GM18870 (cell line): ENCODE measurements around the gene VSNL1.

Experiments used
- ATAC-seq: cut with Tn5 transposase; IDR thresholded peaks from one replicate; pipeline ENCODE4 v1.9.1; 2021; ENCODE audit warnings: moderate library complexity; ENCODE audit not compliant: unreplicated experiment

Gene VSNL1

DNA sequence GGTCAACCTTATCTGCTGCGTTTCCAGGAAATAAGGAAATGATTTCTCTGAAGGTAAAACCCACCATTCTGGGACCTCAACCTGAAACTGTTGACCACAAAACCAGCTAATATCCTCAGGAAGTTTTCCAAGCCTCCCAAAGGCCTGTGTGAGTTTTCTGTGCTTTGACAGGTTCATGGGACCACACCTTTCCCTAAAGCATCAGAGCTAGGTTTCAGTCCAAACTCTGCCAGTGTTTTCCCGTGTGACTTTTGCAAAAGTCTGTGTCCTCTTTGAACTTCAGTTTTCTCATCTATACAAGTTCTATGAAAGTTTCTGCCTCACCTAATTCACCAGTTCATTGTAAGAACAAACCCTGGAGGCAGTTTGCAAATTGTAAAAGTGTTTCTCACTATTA is 39.8 kb downstream of the VSNL1 start:
- no peak for ATAC-seq

DNA sequence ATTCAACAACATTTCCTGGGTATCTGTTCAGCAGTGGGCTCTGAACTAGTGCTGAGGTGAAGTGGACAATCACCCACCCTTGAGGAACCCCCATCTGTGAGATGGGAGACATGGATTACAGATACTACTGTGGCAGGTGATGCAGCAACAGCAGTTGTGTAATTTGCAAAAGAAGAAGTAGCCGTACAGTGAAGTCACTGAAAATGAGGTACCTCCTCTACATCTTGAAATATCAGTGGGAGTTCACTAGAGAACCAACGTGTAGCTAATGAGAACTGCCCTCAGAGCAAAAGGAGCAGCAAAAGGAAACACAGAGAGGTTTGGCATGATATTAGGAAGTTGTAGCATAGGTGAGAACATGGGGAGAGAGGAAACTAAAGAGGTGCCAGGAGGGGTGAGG is 41.3 kb downstream of the VSNL1 start:
- ATAC-seq = no peak

- no peak for ATAC-seq
These were observed 42.7 kb downstream of the VSNL1 start for GRCh38 chr2:17583166-17583565.

DNA sequence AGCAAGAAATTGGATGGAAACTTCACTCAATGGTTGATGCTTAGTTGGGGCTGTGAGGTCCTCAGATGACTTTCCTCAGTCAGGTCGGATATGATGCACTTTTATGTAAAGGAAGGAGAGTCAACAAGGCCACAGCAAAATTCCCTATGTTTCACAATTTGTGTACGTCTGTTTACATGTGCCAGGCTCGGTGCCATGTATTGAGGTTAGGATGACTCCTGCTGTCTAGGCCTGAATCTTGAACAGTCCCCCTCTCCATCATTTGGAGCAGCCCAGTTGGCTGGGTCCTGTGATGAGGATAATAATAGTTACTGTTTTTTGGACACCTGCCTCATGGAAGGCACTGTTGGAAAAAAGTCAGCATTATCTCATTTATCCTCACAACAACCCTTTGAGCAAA is 43.1 kb downstream of the VSNL1 start:
- no peak for ATAC-seq

DNA sequence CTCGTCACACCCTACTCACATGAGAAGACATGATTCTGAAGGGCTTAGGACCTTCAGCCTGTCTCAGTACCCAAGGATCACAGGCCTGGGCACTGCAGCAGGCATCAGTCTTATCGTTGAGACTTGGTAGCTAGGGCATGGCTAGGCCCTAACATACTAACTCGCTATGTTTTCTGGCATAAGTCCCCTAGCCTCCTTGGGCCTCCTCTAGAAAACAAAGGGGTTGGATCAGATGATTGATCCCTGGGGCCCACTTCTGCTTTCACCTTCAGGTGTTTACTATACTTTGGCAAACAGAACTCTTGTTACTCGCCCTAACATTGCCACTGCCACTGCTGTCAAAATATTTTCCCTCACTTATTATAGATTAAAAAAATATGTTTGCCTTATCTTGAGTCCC is 44.2 kb downstream of the VSNL1 start:
- ATAC-seq = no peak

GRCh38 chr2:17587469-17587868 is 47.0 kb downstream of the VSNL1 start:
- ATAC-seq = no peak

DNA sequence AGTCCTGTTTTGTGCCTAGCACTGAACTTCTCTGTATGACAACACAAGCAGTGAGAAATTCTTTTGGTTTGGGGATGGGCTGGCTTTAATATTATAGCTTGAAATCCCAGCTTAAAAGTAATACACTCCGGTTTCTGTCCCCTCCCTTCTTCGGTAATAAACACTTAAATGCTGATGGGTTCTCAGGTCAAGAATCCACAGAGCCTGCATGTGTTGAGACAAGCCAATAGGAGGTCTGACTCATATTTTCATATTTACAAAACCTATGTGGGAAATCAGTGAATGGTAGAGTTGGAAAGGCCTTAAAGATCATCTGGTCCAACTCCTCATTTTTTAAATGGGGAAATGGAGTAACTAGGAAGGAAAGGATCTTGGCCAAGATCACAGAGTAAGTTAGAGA is 47.5 kb downstream of the VSNL1 start:
- no peak for ATAC-seq

DNA sequence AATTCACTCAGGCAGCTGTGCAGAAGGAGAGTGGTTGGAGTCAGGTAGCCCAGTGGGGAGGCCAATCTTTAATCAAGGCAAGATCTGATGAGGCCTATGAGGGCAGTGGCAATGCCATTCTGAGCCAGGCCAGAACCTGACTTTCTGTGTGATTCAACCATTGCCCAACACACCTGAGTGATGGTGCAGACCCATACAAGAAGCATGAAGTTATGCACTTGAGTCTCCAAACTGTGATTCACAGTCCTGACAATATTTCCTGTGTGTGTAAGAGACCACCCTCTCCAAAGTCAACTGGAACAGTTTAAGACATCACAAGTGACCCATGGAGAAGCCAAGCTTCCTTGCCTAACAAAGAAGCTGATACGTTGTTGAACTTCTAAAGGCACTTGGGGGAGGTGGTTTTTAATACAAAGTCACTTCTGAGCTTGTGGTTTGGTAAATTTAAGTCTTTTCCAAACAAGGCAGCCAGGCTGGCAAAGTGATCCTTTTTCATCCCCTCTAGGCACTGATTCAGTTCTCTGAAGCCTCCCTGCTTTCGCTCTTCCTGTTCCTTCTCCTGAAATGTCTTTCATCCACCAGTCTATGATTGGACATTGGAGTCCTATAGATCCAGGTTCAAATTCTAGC is 49.0 kb downstream of the VSNL1 start:
- no peak for ATAC-seq

DNA sequence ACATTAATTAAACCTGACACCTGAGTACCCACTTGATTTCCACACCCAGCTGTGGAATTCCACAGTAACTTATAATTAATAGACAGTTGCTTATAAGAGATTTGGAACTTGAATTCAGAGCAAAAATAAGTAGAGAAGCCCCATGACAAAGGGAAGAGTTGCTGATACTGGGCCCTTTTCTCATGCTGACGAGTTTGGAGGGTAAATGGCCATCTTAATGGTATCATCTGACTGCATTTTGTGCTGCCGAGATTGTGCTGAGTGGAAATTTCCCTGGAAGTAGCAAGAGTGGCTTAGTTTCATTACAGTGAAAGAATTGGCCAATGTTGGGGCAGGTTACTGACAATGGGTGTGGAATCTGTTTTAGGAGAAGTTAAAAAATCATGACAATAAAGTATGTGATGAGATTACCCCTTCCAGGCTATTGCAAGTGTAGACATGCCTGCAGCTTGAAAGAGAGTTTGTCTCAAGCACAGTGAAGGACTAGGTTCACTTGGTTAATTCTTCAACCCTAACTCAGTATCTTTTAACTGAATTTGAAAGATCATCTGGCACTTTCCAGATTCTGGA is 49.9 kb downstream of the VSNL1 start:
- no peak for ATAC-seq

- ATAC-seq = no peak
These were observed 51.4 kb downstream of the VSNL1 start for GRCh38 chr2:17591846-17592245.

GRCh38 chr2:17592731-17593409 is 52.4 kb downstream of the VSNL1 start:
- no peak for ATAC-seq

- ATAC-seq = no peak
These were observed 52.9 kb downstream of the VSNL1 start for GRCh38 chr2:17593445-17593840.

DNA sequence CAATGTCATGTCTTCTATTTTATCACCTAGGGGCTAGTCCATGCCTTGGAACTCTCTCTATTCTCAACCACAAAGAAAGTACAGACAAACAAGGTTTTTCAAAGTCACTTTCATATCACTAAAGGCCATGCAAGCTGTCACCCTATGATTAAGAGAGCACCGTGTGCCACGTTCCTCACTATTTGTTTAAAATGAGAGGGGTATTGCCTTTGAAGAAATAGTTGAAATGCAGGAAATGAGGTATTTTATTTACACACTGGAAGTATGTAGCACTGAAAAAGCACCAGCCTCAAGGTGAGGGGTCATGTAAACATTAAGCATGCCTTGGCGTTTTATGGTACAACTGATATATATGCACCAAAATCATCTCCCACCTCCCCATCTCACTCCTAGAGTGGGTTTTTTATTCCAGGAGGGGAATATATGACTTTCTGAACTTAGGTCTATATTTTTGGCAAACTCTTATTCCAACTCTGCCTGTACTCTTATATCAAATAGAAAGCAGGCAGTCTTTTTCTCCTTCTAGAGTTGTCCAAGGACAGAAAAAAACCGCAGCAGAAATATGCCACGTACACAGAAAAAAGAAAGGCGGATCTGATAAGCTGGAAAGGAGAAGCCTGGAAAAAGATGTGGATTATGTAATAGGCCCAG is 53.5 kb downstream of the VSNL1 start:
- no peak for ATAC-seq

- ATAC-seq = no peak
These were observed 54.3 kb downstream of the VSNL1 start for GRCh38 chr2:17594533-17595401.

DNA sequence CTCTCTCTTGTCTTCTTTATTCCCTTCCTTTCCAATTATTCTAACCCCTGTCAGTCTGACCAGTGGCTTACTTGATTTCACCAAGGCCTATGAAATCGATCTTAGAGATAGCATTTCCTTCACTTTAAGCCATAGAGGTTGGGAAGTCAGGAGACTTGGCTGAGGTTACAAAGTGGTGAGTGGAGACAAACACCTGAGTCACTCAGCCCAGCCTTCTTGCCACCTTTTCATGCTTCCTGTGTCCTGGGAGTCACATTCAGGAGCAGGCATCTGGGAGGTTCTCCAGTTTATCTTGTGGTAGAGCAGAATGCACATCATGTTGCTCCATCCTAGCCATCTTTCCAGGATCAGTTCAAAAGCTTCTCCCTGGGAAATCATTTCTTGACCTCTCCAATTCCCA is 59.1 kb downstream of the VSNL1 start:
- ATAC-seq = no peak

- no peak for ATAC-seq
These were observed 60.2 kb downstream of the VSNL1 start for GRCh38 chr2:17600556-17601204.

GRCh38 chr2:17604050-17604449 is 63.6 kb downstream of the VSNL1 start:
- ATAC-seq = no peak

DNA sequence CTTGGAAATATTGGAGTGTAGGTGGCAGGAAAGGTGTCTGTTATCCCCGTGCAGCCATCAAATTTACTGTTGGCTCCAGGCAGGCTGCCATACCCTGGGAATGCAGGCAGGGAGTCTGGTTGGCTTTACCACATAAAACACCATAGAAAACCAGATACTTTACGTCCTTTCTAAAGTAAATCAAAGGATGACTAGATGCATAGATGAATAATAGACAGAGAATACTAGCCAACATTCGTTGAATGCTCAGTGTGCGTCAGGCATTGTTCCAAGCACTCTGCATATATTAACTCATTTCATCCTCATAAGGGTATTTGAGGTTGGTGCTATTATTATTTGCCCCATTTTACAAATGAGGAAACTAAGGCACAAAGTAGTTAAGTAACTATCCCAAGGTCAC is 65.2 kb downstream of the VSNL1 start:
- ATAC-seq = no peak

GRCh38 chr2:17606851-17607250 is 66.4 kb downstream of the VSNL1 start:
- no peak for ATAC-seq

DNA sequence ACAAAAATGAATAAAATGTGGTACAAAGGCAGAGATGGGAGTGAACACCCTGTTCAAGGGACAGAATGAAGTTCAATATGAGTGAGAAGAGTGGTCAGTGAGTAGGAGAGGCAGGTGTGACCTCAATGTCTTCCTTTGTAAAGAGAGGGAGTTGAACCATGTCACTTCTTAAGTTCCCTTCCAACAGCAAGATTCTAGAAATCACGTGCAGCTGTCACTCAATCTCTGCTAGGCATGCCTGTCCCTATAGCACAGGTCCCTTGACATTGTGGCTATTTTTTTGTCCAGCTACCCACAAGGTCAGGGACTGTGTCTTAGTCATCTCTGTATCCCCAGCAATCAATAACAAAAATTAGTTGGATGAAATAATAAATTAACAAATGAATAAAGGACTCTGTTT is 66.9 kb downstream of the VSNL1 start:
- ATAC-seq = no peak

- no peak for ATAC-seq
These were observed 67.8 kb downstream of the VSNL1 start for GRCh38 chr2:17608251-17608650.
